HFF-Myc (cell line): ENCODE measurements around the gene CAMK4.

Experiments used
- DNase-seq: peaks from one replicate; pipeline ENCODE4 v3.0.0-alpha.2; 2011; ENCODE audit warnings: low read depth; ENCODE audit errors: extremely low read depth
- H3K4me3 ChIP-seq: replicated peaks from 2 replicates; pipeline ENCODE4 v1.5.1; 2011; ENCODE audit warnings: low read depth, mild to moderate bottlenecking, control low read depth, low read length
- CTCF ChIP-seq: IDR thresholded peaks from 2 replicates; pipeline ENCODE4 v1.5.1; 2012; ENCODE audit warnings: mild to moderate bottlenecking, low read depth, low read length, control low read depth; ENCODE audit errors: missing control alignments

The CAMK4 gene

GRCh38 chr5:111313017-111313724, 89.0 kb downstream of the CAMK4 start:
- no peak for TF ChIP-seq CTCF
- no peak overlapping the region for H3K4me3 ChIP-seq
- no peak for DNase-seq

- no peak for TF ChIP-seq CTCF
- DNase-seq, result no peak
- H3K4me3 ChIP-seq, result no peak overlapping the region
Observed at GRCh38 chr5:111320953-111321352, 96.8 kb downstream of the CAMK4 start.

- no peak overlapping the region for H3K4me3 ChIP-seq
- no peak for TF ChIP-seq CTCF
- no peak for DNase-seq
Observed at GRCh38 chr5:111321376-111321775, 97.2 kb downstream of the CAMK4 start.

GRCh38 chr5:111326551-111326950, 102.4 kb downstream of the CAMK4 start:
- H3K4me3 ChIP-seq, result no peak overlapping the region
- DNase-seq, result no peak
- TF ChIP-seq CTCF, result no peak

DNA sequence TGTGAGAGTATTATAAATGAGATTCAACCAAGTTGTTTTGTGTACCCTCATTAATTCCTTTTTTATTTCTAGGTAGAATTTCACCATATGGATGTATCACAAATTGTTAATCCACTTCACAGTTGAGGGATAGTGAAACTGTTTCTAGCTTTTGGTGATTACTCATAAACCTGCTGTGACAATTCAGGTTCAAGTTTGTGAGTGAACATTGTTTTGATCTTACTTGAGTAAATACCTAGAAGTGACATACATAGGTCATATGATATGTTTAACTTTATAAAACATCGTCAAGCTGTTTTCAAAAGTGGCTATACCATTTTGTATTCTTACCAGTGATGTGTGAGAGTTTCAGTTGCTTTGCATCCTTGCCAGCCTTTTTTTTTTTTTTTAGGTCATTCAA, 112.9 kb downstream of the CAMK4 start:
- H3K4me3 ChIP-seq, result no peak overlapping the region
- no peak for TF ChIP-seq CTCF
- no peak for DNase-seq

DNA sequence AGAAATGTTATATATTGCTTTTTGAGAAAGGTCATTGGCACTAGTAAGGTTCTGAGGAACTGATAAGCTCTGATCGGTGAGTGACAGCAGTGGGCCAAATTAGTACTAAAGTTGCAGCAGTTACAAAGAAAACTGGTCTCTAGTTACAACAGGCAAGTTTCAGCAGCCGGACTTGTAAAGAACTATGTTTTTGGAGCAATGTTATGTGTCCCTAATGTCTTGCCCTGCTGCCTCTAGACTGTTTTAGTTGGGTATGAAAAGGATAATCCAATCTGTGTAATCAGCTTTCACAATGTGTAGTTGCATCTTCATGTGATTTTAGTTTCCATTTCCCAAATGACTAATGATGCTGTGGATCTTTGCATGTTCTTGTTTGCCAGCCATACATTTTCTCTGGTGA, 113.5 kb downstream of the CAMK4 start:
- DNase-seq, result no peak
- H3K4me3 ChIP-seq, result no peak overlapping the region
- no peak for TF ChIP-seq CTCF

- no peak overlapping the region for H3K4me3 ChIP-seq
- no peak for TF ChIP-seq CTCF
- DNase-seq, result no peak
Observed at GRCh38 chr5:111345731-111346130, 121.5 kb downstream of the CAMK4 start.
